WI38 (cell line): ENCODE data around the gene ALKBH1.
"Not testable (repeated sequence)": the region's sequence is repeated elsewhere in the genome, so short reads cannot be mapped to it uniquely, and the experiment has no call there.

ENCODE experiments used
- H3K4me3 ChIP-seq: 2 replicates; pipeline ENCODE4 v1.5.1; 2011; ENCODE audit warnings: low read depth, mild to moderate bottlenecking, control low read depth, low read length
- CTCF ChIP-seq: IDR thresholded peaks from 2 replicates; pipeline ENCODE4 v1.5.1; 2012; ENCODE audit warnings: low read depth, mild to moderate bottlenecking, control low read depth, low read length

The ALKBH1 gene

GRCh38 chr14:77667331-77667730 is 40.5 kb downstream of the ALKBH1 start:
- no peak for TF ChIP-seq CTCF
- no peak overlapping the region for H3K4me3 ChIP-seq

- TF ChIP-seq CTCF, result no peak
- H3K4me3 ChIP-seq, result no peak overlapping the region
Observed at GRCh38 chr14:77663293-77663692, 44.5 kb downstream of the ALKBH1 start.

- not testable (repeated sequence) for H3K4me3 ChIP-seq
Observed at GRCh38 chr14:77661562-77661961, 46.3 kb downstream of the ALKBH1 start.

- TF ChIP-seq CTCF, result no peak
- H3K4me3 ChIP-seq, result no peak overlapping the region
Observed at GRCh38 chr14:77660754-77661153, 47.1 kb downstream of the ALKBH1 start.

GRCh38 chr14:77659831-77660230 is 48.0 kb downstream of the ALKBH1 start:
- no peak overlapping the region for H3K4me3 ChIP-seq

GRCh38 chr14:77657280-77657679 is 50.5 kb downstream of the ALKBH1 start:
- no peak overlapping the region for H3K4me3 ChIP-seq
- TF ChIP-seq CTCF, result no peak

More at GRCh38 chr14:77659831-77660230, 48.0 kb downstream of the ALKBH1 start:
- no peak for TF ChIP-seq CTCF

GRCh38 chr14:77654001-77654441 is 53.8 kb downstream of the ALKBH1 start:
- no peak for TF ChIP-seq CTCF
- no peak overlapping the region for H3K4me3 ChIP-seq

- no peak for TF ChIP-seq CTCF
- H3K4me3 ChIP-seq, result no peak overlapping the region
Observed at GRCh38 chr14:77649326-77649725, 58.5 kb downstream of the ALKBH1 start.
